ENCODE measurements around the gene IKZF4. TPM values are rescaled to one million over a fixed set of nuclear protein-coding genes. Genes with fewer than 3 reads are reported as not detected.

Gene IKZF4
- total and polyA plus RNA-seq, 2 donors (not counting 1 experiment from before 2014, with no cell fraction given): 2.3 to 7.6 TPM

DNA sequence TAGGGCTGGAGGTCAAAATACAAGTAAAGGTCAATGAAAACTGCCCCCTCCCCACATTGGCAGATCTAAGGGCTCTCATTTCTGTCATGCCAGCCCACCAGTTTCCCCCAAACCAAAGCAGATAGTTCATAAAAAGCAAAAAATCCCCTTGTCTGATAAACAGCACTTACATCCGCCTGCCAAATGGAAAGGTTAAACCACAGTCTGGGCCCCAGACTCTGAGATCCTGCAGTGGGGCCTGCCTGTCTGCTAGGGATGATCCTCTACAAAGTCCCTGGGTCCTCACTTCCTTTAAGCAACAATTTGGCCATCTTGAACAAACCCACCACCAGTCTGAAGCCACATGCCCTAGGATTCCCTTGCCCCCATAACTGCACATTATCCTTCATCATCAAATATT lies 11.1 kb downstream of the IKZF4 start:
- intact Hi-C loops (cut with micrococcal nuclease): no loop called here
- WGBS (ENCODE audit: insufficient coverage): 67% methylated on average over 1 of the region's 1 CpG
- Histone ChIP-seq H3K27ac (ENCODE audit: low read length in 2 of 2) (no peak overlapping the region), H3K79me2 (ENCODE audit: control insufficient read depth, insufficient read depth, low read length) (no peaks in the 10 kb centered on the region), H4K20me1 (ENCODE audit: control insufficient read depth, insufficient read depth, low read length, poor library complexity, severe bottlenecking) (no peaks in the 10 kb centered on the region), H3K36me3 (replicated peaks in 1 of 2; ENCODE audit: control extremely low read depth in 1 of 2, control insufficient read depth in 1 of 2, extremely low read depth in 1 of 2, insufficient read depth in 2 of 2, low read length in 1 of 2) (peaks cover 0 to 2% of the 10 kb centered on the region in 2 experiments), H3K4me3 (ENCODE audit: control extremely low read depth in 1 of 5, extremely low read depth in 1 of 5, insufficient read depth in 1 of 5, low read depth in 2 of 5, low read length in 4 of 5) (no peak overlapping the region), H3K9me3 (ENCODE audit: control extremely low read depth in 1 of 3, control insufficient read depth in 2 of 3, insufficient read depth in 1 of 3, low read length in 2 of 3) (no peaks in the 10 kb centered on the region), H2AFZ (ENCODE audit: insufficient read depth, low read depth, low read length, poor library complexity, severe bottlenecking) (no peak overlapping the region), H3K4me2 (replicated peaks; ENCODE audit: low read depth, low read length, poor library complexity, severe bottlenecking) (no peak overlapping the region), H3K27me3 (replicated peaks in 1 of 4; ENCODE audit: control extremely low read depth in 1 of 4, control insufficient read depth in 3 of 4, insufficient read depth in 4 of 4, low read length in 3 of 4) (no peaks in the 10 kb centered on the region), H3K9ac (ENCODE audit: low read length) (no peak overlapping the region), H3K4me1 (ENCODE audit: control insufficient read depth in 2 of 2, insufficient read depth in 2 of 2, low read length in 2 of 2) (no peaks in the 10 kb centered on the region)
- ChIA-PET CTCF (interaction anchor here (1.6 kb wide), 1 partner anchor 36 kb away, joined by 4 read pairs; no protein-coding TSS in a partner anchor), POLR2A (no interaction called here)
- no peak overlapping the region for H3K4me3 Mint-ChIP-seq
- ATAC-seq (ENCODE audit: low read depth) (no peak), DNase-seq (no peak)
- no peaks in the 10 kb centered on the region for H3K9me3 Mint-ChIP-seq (ENCODE audit: insufficient read depth)
- no peaks in the 10 kb centered on the region for H3K4me1 Mint-ChIP-seq
- no peaks in the 10 kb centered on the region for H3K27me3 Mint-ChIP-seq
- H3K27ac Mint-ChIP-seq: no peak overlapping the region
- TF ChIP-seq, protein P1, sequence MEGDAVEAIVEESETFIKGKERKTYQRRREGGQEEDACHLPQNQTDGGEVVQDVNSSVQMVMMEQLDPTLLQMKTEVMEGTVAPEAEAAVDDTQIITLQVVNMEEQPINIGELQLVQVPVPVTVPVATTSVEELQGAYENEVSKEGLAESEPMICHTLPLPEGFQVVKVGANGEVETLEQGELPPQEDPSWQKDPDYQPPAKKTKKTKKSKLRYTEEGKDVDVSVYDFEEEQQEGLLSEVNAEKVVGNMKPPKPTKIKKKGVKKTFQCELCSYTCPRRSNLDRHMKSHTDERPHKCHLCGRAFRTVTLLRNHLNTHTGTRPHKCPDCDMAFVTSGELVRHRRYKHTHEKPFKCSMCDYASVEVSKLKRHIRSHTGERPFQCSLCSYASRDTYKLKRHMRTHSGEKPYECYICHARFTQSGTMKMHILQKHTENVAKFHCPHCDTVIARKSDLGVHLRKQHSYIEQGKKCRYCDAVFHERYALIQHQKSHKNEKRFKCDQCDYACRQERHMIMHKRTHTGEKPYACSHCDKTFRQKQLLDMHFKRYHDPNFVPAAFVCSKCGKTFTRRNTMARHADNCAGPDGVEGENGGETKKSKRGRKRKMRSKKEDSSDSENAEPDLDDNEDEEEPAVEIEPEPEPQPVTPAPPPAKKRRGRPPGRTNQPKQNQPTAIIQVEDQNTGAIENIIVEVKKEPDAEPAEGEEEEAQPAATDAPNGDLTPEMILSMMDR (IDR thresholded peaks at IDR 0.05): no peak
- TF ChIP-seq EZH2 (IDR thresholded peaks at IDR 0.05; ENCODE audit: borderline replicate concordance, insufficient read depth, low read depth, low read length, poor library complexity, severe bottlenecking): no peak

DNA sequence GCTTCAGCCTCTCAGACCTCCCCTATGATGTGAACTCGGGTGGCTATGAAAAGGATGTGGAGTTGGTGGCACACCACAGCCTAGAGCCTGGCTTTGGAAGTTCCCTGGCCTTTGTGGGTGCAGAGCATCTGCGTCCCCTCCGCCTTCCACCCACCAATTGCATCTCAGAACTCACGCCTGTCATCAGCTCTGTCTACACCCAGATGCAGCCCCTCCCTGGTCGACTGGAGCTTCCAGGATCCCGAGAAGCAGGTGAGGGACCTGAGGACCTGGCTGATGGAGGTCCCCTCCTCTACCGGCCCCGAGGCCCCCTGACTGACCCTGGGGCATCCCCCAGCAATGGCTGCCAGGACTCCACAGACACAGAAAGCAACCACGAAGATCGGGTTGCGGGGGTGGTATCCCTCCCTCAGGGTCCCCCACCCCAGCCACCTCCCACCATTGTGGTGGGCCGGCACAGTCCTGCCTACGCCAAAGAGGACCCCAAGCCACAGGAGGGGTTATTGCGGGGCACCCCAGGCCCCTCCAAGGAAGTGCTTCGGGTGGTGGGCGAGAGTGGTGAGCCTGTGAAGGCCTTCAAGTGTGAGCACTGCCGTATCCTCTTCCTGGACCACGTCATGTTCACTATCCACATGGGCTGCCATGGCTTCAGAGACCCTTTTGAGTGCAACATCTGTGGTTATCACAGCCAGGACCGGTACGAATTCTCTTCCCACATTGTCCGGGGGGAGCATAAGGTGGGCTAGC lies 13.9 kb downstream of the IKZF4 start:
- Histone ChIP-seq H3K9me3 (ENCODE audit: control extremely low read depth in 1 of 3, control insufficient read depth in 2 of 3, insufficient read depth in 1 of 3, low read length in 2 of 3) (no peaks in the 10 kb centered on the region), H4K20me1 (ENCODE audit: control insufficient read depth, insufficient read depth, low read length, poor library complexity, severe bottlenecking) (no peaks in the 10 kb centered on the region), H3K4me3 (ENCODE audit: control extremely low read depth in 1 of 5, extremely low read depth in 1 of 5, insufficient read depth in 1 of 5, low read depth in 2 of 5, low read length in 4 of 5) (no peak overlapping the region), H3K27ac (ENCODE audit: low read length in 2 of 2) (no peak overlapping the region), H3K9ac (ENCODE audit: low read length) (no peak overlapping the region), H3K79me2 (ENCODE audit: control insufficient read depth, insufficient read depth, low read length) (no peaks in the 10 kb centered on the region), H3K27me3 (replicated peaks in 1 of 4; ENCODE audit: control extremely low read depth in 1 of 4, control insufficient read depth in 3 of 4, insufficient read depth in 4 of 4, low read length in 3 of 4) (no peaks in the 10 kb centered on the region), H3K4me1 (ENCODE audit: control insufficient read depth in 2 of 2, insufficient read depth in 2 of 2, low read length in 2 of 2) (no peaks in the 10 kb centered on the region), H2AFZ (ENCODE audit: insufficient read depth, low read depth, low read length, poor library complexity, severe bottlenecking) (no peak overlapping the region), H3K4me2 (replicated peaks; ENCODE audit: low read depth, low read length, poor library complexity, severe bottlenecking) (no peak overlapping the region), H3K36me3 (replicated peaks in 1 of 2; ENCODE audit: control extremely low read depth in 1 of 2, control insufficient read depth in 1 of 2, extremely low read depth in 1 of 2, insufficient read depth in 2 of 2, low read length in 1 of 2) (peaks cover 0 to 2% of the 10 kb centered on the region in 2 experiments)
- ChIA-PET POLR2A (interaction anchor here (0.6 kb wide), 1 partner anchor 1737 kb away, joined by 3 read pairs; the partner anchor contains the start of gene METTL1), CTCF (interaction anchor here (0.7 to 1.0 kb wide), 2 partner anchors 39 to 296 kb away, joined by 3 to 4 read pairs; no protein-coding TSS in a partner anchor)
- Mint-ChIP-seq H3K4me3 (no peak overlapping the region), H3K27ac (no peak overlapping the region), H3K4me1 (no peaks in the 10 kb centered on the region), H3K27me3 (no peaks in the 10 kb centered on the region), H3K9me3 (ENCODE audit: insufficient read depth) (no peaks in the 10 kb centered on the region)
- TF ChIP-seq, protein P1 (IDR thresholded peaks at IDR 0.05): no peak
- TF ChIP-seq EZH2 (IDR thresholded peaks at IDR 0.05; ENCODE audit: borderline replicate concordance, insufficient read depth, low read depth, low read length, poor library complexity, severe bottlenecking): no peak
- DNase-seq (no peak), ATAC-seq (ENCODE audit: low read depth) (no peak)
- 91% methylated on average over 20 of the region's 21 CpGs for WGBS (ENCODE audit: insufficient coverage)
- intact Hi-C loops (cut with micrococcal nuclease): no loop called here
